Activated CD4-positive, alpha-beta T cell treated with anti-CD3 and anti-CD28 coated beads, Interleukin-10, Interleukin-2, amounts not matched to agents 100 ng/mL and 50 ng/mL, durations not matched to agents 16 hours and 8 hours (primary cell): ENCODE measurements around the gene ATG4D.

Experiments used
- DNase-seq: peaks from one replicate; pipeline ENCODE4 v3.0.0-alpha.2; 2020

Gene ATG4D

DNA sequence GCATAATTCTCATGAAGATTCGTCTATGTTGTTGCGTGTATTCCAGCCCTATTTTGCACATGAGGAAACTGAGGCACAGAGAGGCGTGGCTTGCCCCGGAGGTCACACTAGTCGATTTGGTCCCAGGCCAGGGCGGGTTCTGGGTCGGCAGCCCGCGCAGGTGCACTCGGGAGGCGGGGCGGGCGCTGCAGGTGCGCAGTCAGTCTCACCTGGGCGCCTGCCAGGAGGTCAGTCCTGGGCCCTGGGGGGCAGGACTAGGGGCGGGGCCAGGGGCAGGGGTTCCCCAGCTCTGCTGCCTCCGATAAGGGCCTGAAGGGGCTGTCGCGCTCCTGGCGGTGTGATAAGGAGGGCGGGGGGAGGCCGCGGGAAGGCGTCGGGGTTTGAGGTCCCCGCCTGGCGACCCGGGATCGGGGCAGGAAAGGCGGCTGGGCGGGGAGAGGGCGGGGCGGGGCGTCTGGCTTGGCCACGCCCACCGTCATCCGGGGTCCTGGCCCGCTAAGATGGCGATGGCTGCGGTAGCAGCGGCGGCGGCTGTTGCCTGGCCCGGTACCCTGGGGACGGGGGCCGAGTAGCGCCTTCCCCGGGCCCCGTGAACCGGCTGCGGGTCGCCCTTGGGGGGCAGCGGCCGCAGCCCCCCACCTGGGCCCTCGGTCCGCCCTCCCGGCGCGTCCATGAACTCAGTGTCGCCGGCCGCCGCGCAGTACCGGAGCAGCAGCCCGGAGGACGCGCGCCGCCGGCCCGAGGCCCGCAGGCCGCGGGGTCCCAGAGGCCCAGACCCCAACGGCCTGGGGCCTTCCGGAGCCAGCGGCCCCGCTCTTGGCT is at the start of gene ATG4D:
Gene ATG4D, plus strand, starts transcription at position 485 of the 822 bp plus-strand sequence. Its CDS starts 187 bp downstream, at position 672.
- peak; percentile 81 for DNase-seq

DNA sequence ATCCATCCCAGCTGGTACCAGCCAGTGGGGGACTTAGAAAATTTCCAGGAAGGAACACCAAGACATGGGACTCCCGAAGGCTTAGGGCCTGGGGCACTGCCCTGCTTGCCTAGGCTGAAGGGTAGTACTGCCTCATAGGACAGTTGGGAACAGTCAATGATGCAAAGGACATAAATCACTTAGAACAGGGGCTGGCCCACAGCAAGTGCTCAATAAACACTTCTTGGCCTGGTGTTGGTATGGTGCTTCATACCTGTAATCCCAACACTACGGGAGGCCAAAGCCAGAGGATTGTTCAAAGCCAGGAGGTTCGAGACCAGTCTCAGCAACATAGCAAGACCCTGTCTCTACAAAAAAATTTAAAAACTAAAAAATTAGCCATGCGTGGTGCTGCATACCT is 46.3 kb upstream of the ATG4D start:
- DNase-seq: no peak

DNA sequence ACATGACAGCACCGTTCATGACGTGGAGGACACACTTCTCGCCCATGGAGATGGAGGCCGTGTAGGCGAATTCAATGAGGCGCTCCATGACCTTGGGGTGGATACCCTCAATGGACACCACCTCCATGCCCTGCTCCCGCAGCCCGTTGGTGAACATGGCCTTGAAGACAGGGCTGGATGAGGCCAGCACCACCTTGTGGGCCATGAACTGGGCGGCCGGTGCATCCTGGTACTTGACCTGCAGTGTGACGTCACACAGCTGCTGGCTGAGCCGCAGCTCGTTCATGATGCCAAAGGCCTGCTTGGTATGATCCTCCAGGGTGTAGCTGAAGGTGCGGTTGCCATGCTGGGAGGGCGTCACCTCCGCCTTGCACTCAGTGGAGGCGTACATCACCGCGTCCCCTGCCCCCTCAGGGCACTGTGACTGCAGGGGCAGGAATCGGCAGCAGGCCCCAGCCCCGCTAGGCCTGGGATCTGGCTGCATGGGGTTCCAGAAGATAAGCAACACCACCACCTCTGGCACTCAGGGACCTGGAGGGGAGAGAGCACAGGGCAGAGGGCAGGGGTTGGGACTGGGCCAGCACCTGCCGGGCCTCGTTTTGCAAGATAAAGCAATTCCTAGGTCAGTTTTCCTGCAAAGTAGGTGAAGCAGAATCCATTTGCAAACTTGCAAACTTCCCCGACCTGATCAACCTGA is 44.0 kb upstream of the ATG4D start:
- DNase-seq: no peak

DNA sequence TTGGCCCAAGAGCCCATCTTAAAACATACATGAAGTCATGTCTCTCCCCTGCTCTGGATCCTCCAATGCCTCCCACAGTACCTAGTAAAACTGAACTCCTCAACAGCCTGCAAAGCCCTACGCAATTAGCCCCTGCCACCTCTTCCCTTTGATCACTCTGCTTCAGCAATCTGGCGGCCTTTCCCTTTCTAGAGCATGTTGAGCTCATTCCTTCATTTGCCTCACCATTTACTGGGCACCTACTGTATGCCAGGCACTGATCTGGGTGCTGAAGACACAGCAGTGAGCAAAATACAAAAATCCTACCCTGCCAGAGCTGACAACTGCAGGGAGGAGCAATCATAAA is 43.5 kb upstream of the ATG4D start:
- no peak for DNase-seq

DNA sequence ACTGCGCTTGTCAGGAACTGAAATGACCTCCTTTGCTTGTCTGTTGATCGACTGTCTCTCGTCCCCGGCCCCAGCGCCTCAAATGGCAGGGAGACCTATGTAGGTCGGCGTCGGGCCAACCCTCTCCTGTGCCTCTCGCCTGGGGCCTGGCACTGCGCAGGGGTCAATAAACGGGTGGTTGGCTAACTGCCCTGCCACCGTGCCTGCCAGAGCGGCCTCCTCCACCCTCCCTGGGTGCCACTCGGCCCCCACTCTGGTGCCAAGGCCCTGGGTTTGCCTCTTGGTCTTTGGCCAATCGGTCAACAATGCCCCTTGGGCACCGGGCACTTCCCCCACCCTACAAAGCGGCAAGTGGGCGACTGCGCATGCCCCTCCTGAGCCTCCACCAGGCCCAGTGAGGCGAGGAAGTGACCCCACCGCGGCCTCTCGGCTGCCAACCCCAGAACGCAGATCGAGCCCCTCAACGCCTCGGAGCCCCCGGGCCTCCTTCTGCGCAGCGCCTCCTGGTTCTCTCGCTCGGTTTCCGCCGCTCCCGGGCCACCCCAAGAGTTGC is 41.7 kb upstream of the ATG4D start:
- peak; percentile 66 for DNase-seq

DNA sequence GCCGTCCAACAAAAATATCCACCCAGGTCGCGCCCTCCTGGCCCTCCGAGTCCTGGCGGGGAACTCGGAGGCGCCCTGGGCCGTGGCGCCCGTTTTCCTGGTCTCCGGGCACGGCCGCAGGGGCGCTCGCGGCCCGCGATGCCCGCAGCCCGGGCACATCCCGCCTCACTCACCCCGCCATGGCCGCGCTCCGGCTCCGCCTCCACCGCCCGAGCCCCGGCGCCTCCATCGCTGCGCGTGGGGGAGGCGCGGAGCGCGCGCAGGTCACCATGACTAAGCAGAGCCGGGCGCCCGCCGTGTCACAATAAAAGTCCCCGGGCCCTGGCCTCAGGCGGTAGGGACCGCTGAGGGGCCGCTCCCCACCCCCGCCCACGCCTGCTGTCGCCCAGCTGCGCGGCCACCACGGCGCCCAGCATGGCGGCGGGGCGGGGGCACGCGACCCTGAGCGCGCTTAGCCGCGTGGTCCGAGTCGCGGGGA is 41.1 kb upstream of the ATG4D start:
- peak; percentile 97 for DNase-seq

DNA sequence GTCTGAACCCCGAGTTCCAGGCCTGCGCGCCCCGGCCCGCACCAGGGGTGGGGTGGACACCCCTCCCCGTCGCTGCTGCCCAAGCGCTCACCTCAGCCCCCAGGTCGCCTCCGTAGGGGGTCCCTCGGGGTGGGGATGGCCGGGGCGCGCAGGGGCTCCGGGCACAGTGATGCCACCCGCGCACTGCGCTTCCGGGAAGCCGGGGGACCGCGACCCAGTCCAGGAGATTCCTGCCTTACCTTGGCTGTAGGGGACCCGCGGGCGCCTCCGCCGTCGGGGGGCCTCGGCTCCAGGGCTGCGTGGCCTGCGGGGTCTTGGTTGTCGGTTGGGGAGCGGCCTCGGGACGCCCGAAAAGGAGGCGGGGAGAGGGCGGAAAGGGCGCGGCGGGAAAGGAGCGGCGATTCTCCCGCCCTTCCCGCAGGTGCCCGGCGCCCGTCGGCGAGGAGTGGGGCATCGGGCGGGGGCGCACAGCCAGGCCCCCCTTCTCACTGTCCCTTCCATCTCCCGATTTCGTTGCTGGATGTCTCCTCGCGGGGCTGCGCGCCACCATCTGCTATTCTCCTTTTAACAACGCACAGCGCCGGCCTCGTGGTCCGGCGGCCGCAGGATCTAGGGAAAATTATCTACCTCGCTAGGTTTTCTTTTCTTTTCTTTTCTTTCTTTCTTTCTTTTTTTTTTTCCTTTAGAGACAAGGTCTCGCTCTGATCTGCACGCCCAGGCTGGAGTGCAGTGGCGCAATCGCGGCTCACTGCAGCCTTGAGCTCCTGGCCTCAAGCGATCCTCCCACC is 40.5 kb upstream of the ATG4D start, which contains the start of gene KEAP1:
Gene KEAP1, minus strand, starts transcription at position 355 of the 788 bp plus-strand sequence. CDS start 3,323 bp downstream, outside the sequence.
- peak; percentile 59 for DNase-seq

DNA sequence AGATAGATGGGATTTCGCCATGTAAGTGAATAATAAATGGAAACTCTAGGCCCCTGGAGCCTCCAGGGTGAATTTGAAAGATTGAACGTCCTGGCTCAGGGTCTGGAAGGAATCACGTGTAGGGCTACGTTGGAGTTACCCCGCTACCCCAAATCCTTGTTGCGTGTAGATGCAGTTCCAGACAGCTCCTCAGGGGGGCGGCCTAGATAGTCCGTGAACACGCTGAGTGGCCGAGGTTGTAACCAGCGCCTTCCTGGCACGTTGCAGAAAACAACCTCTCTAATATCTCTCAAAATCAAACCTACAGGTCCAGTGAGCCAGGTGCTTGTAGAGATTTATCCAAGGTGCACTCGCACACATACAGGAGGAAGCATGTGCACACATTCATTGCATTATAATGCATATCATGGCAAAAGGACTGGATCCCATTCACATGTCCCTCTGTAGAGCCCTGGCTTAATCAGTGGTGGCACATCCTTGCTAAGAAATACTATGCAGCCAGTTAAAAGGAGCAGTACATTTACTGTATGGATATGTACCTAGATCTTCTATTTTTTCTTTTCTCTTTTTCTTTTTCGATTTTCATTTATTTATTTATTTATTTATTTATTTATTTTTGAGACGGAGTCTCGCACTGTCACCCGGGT is 38.0 kb upstream of the ATG4D start:
- peak; percentile 88 for DNase-seq

DNA sequence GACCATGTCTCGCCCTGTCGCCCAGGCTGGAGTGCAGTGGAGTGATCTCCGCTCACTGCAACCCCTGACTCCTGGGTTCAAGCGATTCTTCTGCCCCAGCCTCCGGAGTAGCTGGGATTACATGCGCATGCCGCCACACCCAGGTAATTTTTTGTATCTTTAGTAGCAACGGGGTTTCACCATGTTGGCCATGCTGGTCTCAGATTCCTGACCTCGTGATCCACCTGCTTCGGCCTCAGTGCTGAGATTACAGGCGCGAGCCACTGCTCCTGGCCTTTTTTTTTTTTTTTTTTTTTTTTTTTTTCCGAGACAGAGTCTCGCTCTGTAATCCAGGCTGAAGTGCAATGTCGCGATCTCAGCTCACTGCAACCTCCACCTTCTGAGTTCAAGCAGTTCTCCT is 35.7 kb upstream of the ATG4D start:
- DNase-seq: no peak

DNA sequence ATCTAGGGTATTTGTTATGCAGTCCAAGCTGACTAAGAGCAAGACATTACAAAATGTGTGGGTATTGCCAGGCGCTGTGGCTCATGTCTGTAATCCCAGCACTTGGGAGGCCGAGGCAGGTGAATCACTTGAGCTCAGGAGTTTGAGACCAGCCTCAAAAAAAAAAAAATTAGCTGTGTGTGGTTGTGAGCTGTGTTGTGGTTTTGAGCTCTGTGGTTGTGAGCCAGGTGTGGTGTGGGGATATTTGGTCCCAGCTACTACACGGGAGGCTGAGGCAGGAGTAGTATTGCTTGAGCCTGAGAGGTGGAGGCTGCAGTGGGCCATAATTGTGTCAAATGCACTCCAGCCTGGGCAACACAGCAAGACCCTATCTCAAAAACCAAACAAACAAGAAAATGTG is 35.0 kb upstream of the ATG4D start:
- DNase-seq: peak; percentile 48

DNA sequence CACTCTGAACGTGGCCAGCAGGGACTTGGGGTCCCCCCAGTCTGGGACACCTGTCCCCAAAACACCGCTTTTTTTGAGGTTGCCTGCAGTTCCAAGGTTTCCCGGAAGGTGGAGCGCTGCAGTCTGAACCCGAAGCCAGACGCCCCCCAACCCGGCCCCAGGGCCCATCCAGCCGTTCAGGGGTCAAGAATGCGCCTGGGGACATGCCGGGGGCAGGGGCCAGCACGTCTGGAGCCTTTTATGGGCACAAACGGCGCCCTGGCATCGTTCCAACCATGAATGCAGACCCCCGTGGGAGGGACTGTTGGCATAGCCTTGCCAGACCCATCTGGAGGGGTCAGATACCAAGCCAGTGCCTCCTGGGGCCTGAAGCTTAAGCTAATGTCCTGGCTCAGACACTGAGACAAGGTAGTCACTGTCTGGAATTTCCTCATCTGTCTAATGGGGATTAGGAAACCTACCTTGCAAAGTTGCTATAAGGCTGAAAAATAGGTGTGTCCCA is 33.4 kb upstream of the ATG4D start:
- DNase-seq: peak; percentile 52

DNA sequence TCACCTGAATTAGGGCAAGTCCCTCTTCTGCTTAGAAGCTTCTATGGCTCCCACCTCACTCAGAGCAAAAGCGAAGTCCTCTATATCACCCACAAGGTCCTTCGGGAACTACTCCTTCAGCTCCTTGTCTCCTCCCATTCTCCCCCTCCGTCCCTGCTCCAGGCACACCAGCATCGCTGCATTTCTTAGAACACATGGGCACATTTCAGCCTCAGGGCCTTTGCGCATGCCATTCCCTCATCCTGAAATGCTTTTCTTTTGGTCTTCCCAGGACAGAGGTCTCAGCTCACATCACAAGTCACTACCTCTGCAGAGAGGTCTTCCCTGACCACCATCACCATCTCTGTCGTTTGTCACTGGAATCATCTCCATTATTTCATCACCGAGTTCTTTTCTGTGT is 30.5 kb upstream of the ATG4D start:
- no peak for DNase-seq

DNA sequence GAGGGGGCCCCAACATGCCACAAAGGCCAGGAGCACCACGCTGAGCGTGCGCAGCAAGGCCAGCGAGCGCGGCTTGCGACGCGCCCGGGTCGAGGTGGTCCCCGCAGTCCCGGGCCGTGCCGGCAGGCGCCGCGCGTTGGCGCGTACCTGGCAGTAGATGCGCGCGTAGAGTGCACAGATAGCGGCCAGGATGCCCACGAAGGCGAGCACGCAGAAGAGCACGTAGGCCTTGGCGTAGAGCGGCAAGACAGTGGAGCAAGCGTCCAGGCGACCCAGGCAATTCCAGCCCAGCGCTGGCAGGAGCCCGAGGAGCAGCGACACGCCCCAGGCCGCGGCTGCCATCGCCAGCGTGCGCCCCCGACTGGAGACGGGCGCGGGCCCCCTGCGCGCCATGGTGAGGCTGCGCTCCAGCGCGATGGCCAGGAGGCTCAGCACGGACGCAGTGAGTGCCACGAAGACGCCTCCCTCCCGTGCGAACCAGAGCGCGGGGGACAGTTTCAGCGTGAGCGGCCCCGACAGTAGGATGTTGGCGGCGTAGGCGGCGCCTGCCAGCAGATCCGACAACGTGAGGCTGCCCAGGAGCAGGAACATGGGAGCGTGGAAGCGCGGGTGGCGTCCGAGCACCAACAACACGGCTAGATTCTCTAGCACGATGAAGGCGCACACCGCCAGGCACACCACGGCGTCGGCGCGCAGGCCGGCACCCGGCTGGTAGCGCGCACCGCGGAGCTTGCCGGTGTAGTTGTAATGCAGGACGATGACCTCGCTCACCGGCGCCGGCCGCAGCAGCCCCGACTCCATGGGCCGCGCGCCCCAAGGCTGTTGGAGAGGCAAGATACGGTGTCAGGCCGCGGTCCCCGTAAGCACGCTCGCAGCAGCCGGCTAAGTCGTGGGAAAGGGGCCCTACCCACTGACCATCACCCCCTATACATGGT is 29.2 kb upstream of the ATG4D start:
- DNase-seq: peak; percentile 41

DNA sequence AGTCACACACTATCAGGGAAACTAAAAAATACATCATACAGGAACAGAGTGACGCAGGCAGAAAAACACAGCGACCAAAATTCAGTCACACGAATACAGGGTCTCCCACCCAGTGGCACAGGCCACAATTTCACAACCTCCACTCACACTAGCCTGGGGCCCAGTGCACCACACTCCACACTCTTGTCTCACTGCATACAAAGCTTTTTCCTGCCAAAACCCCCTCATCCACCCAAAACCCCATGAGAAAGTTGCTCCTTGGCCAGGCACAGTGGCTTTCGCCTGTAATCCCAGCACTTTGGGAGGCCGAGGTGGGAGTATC is 27.7 kb upstream of the ATG4D start:
- DNase-seq: no peak

DNA sequence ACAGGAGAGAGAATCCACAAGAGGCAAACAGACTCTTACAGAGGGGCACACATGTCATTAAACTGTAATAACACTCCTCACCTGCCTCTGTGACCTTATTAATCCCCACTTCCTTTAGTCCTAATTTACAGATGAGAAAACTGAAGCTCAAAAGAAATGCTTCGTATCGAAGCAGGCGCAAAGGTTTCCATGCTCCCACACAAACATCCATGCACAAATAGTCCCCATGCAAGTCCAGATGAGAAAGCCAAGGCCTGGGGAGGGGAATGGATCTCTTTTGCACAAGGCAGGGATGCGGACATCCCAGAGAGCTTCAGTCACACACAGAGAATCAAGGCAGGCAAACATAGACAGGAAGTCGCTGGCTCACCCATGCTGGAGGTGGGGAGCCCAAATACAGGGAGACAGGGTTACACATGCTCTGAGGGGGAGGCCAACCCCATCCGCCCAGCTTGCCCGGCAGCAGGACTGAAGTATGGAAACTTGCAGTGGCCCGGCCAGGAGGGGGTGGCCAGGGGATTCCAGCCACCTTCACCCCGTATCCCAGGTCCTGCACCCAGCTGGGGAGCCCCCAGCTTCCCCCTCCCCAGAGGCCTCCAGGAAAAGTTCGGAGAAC is 26.9 kb upstream of the ATG4D start:
- DNase-seq: no peak

DNA sequence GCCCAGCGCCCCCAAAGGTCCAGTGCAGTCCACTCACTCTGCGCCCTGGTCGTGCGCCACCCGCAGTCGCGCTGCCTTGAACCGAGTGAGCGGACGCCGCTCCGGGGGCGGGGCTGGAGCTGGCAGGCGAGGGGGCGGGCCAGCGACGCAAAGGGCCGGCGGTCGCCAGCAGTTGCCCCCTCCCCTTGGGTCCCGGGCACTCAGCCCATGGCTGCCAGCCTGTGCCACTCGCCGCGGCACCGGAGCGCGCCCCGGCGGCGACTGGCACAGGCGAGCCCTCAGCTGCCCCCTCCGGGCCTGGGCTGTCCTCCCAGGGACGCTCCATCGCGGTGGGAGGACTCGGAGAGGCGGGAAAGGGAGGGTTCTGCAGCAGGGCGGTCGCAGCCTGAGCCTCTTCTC is 26.3 kb upstream of the ATG4D start, which contains the start of gene S1PR5:
Gene S1PR5, minus strand, starts transcription at position 87 of the 399 bp plus-strand sequence. CDS start 2,436 bp downstream, outside the sequence.
- no peak for DNase-seq

DNA sequence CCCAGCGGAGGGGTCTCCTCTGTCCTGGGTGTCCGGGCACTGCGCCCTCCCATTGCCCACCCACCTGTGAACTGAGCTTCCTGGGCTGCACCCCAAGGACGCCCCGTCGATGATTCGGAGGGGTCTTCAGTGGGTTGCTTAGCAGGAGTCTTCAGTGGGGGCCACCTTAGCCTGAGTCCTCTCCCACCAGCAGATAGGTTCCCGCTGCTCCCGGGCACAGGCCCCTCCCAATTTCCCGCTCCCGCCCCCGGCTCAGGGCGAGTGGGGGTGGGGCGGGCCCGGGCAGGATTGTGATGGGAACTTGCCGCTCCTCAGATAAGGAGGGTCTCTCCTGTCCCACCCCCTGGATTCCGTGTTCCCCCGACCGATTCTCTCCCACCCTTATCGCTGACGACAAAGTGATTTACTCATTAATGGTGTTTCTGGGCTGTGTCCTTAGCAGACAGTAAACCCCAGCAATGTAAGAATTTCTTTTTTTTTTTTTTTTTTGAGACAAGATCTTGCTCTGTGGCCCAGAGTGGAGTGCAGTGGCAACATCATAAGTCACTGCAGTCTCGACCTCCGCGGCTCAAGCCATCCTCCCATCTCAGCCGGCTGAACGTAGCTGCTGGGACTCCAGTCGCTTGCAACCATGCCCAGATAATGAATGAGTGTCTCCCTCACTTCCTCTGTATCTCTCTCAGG is 25.8 kb upstream of the ATG4D start:
- no peak for DNase-seq

DNA sequence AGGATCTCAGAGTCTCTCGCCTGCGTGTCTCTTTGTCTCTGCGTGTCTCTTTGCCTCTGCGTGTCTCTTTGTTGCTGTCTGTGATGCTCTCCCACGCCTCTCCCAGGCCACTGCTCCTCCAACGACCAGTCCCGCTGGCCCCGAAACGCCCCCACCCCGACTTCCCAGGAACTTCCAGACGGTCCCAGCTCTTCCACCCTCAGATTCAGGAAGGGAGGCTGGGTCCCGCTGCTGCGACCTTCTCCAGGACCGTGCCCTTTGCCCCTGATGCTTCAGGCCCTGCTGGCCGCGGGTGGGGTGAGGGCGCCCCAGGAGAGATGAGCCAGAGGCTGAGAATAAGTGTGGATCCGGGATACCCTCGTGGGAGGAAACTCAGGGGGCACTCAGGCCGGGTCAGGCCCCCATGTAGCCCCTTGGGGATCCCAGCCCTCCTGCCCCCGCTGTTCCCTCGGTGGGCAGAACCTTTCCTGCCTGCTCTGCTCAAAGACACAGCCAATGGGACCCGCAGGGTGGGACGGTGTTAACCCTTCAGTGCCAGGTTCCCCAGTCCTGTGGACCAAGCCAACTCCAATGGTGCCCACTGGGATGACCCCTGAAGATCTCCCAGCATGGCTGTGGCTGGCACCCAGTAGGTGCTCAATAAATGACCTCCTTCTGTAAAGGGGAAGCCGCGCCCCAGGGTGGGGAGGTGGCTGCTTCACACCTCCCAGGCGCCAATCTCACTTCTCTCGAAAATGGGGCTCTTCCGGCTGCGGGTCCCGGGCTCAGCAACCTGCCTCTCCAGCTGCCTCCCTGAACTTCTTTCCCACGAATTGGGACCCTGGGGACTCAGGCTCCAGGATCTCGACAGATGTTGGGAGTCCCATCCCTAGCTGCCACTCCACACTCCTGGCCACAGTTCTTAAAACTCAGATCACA is 25.0 kb upstream of the ATG4D start:
- DNase-seq: no peak

DNA sequence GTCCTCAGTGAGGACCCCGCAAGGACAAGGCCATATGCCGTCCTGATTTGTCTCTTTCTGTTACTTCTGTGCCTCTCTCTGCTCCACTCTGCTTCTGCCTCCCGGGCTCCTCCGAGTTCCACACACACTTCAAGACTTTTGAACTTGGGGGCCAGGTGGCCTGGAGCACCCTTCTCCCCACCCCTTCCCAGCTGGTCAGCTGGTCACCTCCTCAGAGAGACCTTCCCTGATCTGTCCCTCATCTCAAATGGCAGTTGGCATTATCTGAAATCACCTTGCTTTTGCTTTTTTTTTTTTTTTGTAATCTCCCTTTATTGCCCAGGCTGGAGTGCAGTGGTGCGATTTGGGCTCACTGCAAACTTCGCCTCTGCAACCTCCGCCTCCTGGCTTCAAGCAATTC is 24.3 kb upstream of the ATG4D start:
- no peak for DNase-seq
